HG03039 (cell line): ENCODE results near the gene RNF217.

Experiments used
- ATAC-seq: cut with Tn5 transposase; IDR thresholded peaks from one replicate; pipeline ENCODE4 v1.9.1; 2021; ENCODE audit warnings: mild to moderate bottlenecking, moderate library complexity; ENCODE audit not compliant: unreplicated experiment

Gene RNF217

DNA sequence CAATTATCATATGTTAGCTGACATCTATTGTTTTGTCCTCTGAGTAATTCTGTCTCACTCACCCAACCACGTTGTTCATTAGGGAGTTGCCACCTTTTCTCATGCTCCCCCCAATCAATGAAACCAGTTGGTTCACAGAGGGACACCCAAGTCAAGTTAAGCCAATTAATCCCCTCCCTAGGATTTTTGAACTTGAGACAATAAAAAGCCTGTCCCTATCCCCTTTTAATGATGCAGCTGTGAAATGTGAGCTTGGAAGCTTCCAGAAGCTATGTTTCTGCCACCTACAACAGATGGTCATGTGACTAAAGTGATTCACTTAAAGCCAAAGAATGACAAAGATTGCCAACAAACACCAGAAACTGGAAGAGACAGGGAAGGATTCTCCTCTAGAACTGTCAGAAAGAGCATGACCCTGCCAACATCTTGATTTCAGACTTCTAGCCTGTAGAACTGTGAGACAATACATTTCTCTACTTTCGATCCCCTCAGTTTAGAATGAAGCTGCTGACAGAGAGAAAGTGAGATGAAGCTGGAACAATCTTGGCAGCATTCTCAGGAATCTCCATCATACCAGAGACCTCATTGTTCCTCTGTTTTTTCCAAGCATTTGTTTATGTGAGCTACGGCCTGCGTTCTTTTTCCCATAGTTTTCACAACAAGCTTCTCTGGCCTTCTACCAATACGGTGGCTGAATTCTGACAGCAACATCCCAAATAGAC is 133.5 kb downstream of the RNF217 start:
- ATAC-seq = no peak

DNA sequence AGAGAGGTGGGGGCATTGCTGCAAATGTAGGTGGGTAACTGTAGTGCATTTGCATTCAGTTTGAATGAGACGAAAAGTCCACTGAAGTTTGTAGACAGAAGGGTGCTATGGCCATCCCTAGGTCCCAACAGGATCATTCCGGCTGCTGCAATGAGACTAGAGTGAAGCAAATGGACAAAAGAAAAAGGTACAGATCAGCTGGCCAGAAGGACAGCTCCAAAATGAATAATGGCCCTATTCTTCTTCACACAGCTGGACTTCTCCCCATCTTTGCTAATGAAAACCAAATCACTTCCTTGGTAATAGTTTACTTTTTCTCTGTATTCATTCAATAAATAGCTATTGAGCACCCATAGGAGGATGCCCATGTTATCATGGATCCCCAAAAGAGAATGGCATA is 134.9 kb downstream of the RNF217 start:
- no peak for ATAC-seq

DNA sequence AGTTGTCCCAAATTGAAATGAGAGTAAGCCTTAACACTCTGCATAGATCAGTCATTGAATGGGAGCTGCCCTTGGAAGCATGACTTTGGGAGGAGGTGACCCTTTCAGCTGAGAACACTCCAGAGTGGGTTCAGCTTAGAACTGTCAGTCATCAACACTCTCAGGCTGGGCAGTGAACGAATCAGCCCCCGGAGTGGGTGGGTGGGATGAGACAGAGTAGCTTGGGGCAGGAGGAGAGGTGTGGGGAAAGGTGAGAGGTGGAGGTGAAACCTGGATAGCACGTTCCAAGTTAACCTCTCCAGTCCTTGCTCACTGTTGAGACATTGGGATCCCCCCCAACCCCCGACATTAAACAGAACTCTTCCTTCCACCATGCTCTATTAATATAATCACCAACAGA is 136.0 kb downstream of the RNF217 start:
- no peak for ATAC-seq

DNA sequence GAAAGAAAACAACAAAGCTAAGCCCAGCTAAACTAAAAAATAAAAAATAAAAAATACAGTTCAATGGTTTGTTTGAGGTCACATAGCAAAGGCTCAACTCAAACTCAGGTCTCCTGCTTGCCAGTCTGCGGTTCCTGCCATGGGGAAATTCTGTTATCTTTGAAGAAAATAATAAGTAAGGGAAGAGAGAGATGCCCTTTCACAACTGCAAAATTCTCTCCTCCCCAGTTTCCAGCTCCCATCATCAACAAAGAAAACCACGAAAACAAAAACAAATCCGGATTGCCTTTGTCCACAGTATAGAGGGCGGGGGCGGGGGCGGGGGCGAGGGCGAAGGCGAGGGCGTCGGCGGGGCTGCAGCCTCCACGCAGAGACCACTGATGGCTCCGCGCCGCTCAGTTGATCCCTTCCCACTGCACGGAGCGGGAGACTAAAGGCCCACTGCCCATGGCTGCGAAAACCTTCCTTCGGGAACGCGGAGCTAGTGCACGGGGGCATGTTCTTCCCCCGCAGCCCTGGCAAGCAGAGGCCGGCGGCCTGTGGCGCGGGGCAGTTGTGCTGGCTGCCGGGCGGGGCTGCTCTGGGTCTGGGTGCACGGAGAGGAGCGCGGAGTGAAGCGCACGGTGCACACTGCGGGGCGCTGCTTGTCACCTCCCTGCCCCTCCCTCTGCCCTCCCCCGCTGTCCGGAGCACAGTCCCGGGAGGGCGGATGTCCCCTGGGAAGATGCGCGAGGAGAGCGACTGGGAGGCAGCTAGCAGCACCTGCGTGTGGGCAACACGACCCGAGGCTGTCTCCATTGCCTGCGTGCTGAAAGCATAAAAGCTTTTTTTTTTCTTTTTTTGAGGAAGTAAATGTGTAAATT is 137.2 kb downstream of the RNF217 start:
- no peak for ATAC-seq

DNA sequence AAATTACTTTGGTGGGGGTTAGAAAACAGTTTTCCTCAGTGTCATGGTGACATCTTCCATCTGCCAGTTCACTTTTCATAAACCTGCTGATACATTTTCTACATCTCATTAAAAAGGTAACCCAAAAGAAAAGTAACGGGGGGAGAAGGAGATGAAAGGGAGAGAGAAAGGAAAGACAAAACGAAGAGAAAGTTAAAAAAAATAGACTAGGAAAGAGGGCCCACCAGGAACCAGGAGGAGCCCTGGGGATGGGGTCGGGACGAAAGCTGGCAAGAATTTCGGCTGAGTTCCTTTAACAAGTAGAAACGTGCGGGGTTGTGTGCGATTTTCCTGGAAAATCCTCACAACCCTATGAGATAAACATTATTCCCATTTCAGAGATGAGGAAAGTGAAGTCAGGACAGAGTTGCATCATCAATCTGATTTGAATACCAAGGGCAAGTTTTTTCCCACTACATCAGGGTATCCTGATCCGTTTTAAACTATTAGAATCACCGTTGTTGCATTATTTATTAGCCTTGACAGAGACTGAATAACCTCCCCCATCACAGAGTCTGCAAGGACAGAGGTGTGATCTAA is 137.9 kb downstream of the RNF217 start:
- ATAC-seq = no peak

DNA sequence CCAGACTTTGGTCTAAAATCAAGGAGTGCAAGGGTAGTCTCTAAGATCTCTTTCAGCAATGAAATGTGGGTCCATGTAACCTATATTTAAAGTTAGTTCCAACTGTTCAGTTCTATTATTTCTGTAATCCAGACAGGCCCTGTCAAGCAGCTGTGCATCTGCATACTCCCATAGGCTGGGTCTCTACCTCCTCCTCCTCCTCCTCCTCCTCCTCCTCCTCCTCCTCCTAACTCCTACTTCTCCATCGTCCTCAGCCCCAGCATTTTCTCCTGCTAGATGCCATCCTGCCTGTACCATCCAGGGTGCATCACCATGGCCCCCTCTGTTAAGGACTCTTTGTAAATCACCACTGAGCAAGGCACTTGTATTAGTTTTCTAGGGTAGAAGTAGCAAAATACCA is 138.9 kb downstream of the RNF217 start:
- no peak for ATAC-seq

DNA sequence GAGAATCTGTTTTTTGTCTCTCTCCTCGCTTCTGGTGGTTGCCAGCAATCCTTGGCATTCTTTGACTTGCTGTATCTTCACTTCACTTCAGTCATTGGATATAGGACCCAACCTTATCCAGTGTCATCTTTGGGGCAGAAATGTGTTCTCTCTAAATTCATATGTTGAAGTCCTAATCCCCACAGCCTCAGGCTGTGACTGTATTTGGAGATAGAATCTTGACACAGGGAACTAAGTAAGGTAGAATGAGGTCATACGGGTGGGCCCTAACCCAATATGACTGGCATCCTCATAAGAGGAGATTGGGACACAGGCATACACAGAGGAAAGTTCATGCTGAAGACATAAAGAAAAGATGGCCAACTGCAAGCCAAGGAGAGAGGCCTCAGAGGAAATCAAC is 139.4 kb downstream of the RNF217 start:
- no peak for ATAC-seq

DNA sequence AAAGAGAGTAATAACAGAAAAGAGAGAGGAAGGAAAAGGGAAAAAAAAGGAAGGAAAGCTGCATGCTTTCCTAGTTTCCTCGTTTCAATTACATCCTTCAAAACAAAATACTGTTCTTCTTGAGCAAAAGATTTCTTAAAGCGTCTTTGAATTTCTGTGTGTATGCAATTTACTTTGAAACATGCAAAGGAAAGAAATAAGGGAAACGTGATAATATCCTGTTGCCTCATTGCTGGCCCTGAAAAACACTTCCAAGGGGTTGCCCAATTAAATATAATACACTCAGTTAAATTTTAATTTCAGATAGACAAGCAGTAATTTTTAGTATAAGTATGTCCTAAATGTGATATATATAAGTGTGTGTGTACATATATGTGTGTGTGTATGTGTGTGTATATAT is 140.2 kb downstream of the RNF217 start:
- ATAC-seq = no peak

DNA sequence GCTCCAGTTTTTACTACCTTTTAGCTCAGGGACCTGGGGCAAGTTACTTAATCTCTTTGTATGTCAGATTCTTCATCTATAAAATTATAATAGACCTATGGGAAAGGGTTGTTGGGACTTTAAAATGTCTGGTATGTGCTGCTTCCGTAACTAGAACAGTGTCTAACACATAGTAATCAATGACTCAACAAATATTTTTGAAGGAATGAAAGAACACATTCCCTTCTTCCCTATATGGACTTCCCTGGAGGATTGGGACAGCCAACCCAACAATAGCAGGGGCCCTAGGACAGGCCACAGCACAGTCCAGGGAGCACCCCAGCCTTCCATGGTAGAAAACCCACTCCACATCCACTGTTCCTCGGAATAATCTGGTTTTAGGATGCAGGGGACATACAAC is 140.7 kb downstream of the RNF217 start:
- no peak for ATAC-seq

DNA sequence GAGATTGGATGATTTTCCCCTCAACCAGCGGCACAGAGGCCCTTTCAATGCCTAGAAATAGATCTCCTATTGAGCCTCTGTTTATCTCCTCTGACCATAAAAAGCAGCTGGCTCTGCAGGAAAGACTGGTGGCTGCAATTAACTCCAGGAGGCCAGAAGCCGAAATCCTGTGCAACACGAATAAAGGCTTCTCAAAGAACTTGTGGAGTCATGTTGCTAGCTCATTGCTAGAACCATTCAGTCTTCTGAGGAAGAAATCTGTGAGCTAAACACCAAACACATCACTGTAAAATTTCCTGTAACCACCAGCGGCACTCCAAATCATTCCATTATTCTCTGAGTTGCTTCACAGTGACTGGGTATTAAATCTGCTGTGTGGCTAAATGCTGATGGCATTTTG is 142.2 kb downstream of the RNF217 start:
- ATAC-seq = no peak

DNA sequence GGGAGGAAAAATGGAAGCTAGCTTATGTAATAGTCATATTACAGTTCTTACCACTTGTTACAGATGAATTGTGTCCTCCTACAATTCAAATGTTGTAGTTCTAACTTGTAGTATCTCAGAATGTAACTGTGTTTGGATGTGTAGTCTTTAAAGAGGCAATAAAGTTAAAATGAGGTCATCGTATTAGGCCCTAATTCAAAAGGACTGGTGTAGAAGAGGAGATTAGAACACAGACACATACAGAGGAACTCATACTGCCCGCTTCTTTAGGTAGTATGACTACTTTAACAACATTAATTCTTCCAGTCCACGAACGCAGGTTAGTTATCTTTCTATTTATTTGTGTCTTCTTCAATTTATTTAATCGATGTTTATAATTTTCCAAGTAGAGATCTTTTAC is 144.8 kb downstream of the RNF217 start:
- no peak for ATAC-seq

DNA sequence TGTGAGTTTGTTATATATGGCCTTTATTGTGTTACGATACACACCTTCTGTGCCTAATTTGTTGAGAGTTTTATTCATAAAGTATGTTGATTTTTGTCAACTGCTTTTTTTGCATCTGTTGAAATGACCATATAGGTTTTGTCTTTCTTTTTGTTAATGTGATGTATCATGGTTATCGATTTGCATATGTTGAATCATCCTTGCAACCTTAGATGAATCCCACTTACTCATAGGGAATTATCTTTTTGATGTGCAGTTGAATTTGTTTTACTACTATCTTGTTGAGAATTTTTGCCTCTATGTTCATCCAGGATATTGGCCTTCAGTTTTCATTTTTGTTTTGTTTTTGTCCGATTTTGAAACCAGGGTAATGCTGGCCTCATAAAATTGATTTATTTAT is 145.7 kb downstream of the RNF217 start:
- ATAC-seq = no peak

DNA sequence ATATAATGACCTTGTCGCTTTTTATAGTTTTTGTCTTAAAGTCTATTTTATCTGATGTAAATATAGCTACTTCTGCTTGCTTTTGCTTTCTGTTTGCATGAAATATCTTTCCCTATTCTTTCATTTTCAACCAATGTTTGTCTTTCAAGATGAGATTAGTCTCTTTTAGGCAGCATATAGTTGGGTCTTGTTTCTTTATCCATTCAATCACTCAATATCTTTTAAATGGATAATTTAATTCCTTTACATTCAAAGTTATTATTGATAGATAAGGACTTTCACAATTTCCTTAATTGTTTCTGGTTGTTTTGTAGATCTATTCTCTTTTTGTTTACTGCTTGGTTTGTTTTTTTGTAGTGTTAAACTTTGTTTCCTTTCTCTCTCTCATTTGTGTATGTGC is 147.8 kb downstream of the RNF217 start:
- no peak for ATAC-seq

DNA sequence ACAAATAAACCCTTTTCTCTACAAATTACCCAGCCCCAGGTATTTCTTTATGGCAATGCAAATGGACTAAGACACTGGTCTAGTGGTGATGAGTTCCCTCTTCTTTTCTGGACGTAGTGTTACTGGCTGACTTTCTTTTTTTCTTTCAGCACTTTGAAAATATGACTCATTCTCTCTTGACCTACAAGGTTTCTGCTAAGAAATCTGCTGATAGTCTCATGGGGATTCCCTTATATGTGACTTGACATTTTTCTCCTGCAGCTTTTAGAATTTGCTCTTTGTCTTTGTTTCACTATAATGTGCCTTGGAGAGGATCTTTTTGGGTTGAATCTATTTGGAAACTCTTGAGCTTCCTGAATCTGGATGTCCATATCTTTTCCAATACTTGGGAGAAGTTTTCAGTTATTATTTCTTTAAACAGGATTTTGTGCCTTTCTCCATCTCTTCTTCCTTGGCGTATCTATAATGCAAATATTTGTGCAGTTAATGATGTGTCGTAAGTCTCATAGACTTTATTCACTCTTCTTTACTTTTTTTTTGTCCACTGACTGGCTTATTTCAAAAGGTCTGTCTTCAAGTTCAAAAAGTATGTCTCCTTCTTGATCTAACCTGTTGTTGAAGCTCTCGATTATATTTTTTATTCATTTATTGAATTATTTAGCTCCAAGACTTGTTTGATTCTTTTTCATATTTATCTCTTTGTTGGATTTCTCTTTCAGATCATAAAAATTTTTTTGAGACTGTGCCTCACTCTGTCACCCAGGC is 149.2 kb downstream of the RNF217 start:
- ATAC-seq = no peak

DNA sequence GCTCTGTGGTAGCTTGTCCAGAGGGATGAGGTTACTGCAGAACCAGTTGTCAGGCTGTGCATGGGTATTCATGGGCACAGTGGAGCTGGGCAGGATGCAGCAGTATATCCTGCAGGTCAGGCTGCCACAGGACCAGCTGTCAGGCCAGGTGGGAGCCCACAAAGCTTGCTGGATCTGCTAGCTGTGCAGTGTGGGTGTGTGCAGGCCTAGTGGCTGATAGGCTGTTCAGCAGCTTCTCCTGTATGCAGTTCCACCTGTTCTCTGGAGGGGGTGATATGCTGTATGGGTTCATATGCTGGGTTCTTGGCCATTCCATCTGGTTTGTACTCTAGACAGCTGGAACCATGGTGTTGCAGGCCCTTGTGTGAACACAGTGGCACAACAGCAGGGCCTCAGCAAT is 150.7 kb downstream of the RNF217 start:
- no peak for ATAC-seq

DNA sequence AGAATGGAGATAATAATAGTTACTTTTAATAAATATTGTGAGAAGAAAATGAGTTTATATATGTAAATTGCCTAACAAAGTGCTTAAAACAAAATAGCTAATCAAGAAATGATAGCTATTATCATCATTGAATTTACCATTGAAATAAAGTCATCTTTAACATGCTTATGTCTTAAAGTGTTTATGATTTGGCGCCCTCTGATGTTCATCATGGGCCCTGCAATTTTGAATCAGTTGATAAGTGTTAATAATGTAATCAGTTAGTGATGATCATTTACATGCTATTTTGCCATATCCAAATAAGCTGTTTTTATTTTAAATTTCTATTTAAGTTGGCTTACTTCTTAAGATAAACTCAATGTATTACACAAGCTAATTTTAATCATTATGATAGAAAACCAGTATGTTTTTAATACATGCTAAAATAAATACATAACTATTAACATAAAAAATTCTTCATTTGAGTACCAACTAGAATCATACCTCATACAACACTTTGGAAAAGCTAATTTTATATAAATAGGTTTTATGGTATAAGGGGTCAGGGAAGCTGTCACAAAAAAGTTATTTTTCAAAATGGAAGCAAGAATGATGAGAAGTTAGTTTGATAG is 152.1 kb downstream of the RNF217 start:
- no peak for ATAC-seq

DNA sequence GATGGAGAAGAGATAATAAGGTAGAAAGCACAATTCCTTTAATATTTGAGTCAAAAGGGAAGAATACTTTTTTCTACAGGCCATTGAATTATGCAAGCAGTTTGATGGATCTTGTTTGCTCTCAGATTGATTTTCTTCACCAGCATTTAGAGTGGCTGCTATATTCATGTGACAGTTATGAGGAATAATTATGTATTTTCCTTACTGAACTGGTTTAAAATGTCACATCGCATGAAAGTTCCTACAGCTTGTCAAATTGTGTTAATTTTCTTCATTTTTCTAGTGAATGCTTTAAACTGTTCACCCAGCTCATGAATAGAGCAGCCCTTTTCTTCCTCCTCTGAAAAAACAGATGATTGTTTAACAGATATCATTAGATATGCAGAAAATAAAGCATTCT is 153.9 kb downstream of the RNF217 start:
- ATAC-seq = no peak

DNA sequence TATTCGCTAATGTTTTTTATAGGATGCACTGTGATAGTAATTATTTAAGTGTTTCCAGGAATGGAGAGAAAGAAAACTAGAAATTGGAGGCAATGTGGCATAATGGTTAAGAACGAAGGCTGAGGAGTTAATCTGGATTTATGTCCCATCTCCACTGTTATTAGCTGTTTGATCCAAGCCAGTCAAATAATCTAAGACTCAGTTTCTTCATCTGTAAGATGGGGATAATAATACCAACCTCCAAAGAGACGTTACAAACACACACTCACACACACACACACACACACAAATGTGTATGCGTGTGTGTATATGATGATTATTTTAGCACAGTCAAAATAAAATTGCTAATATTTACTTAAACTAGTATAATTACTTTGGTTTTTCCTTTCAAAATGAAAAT is 154.5 kb downstream of the RNF217 start:
- no peak for ATAC-seq

DNA sequence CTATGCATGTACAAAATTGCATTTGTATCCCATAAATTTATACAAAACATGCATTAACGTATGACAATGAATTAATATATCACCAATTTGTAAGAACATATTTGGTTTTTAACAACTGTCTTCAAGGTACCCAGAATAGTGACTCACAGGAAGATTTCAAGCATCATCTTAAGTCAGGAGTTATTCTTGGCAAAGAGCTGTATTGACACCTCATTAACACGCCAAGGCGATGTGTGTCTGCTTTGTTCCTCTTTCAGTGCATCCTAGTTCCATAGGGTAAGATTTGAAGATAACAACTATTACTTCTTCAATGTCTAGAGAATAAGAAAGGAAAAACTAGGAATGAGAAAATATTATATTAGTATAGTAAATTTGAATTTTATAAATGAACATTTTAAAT is 155.6 kb downstream of the RNF217 start:
- no peak for ATAC-seq

DNA sequence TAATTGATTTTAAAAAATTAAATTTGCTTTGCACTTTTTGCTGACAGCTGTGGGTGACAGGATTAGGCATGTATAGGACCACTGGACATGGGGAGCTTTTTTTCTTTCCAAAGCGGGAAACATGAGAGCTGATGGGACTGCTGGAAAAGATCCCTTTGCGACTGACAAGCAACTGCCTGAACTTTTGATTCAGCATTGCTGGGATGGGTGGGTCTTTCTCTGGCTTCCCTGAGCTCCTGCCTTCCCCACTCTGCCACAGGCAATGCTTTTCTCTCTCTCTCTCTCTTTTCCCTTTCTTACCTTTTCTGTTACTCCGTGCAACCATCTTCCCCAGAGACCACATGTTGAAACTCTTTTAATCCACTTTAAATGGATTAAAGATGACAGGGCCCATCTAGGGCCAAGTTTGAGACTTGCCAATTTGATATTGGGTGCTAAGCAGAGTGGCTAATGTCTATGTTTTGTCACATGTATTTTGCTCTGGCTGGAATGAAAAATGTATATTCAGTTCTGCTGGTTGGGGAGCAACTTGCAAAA is 157.9 kb downstream of the RNF217 start:
- no peak for ATAC-seq

DNA sequence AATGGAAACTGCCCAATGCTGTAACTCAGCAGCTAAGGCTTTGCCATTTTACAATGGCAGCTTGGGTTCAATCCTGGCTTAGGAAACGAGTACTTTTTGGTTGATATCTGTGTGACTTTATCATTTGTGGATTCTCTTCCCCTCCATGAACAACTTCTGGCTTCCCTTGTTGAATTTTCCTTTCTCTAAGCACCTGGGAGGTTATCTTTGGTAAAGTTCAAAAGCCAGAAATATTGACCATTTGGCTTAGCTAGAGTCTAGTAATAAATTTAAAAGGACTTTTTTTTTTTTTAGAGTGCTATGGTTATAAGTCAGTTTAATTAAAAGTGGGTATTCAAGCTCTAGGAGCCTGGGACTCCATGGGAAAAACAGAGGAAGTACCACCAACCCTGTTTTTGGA is 159.7 kb downstream of the RNF217 start:
- ATAC-seq = no peak
